Right lobe of liver (tissue), 6 donors: Measurements from ENCODE around the gene PAX5. TPM values are rescaled to one million over a fixed set of nuclear protein-coding genes. Genes with fewer than 3 reads are reported as not detected.
A peak's percentile ranks its signal among the peaks of the same experiment; 100 is the strongest.

Source experiments
- ATAC-seq, 4 donors: fragments of 200-7000 bp; cut with Tn5 transposase; one replicate each; pipeline ENCODE4 v1.9.1; 2020; ENCODE audit warnings: mild to moderate bottlenecking in 4 of 4, moderate library complexity in 4 of 4
- DNase-seq, 3 donors: peaks; one replicate each; pipeline ENCODE4 v3.0.0-alpha.2; 2020
- H3K27ac ChIP-seq, 3 donors: fragments of 200-600 bp; one replicate each; pipeline ENCODE4 v1.8.0; 2022
- H3K27me3 ChIP-seq, 2 donors: fragments of 200-600 bp; one replicate each; pipeline ENCODE4 v1.8.0; 2022
- H3K36me3 ChIP-seq, 4 donors: fragments of 200-600 bp; sonication (generic) in 1 of 4; one replicate each; pipeline versions ENCODE4 v1.5.1 to v1.8.0; 2017 to 2022; ENCODE audit warnings: control low read depth in 1 of 4
- H3K4me1 ChIP-seq, 4 donors: fragments of 200-600 bp; sonication (generic) in 1 of 4; one replicate each; pipeline versions ENCODE4 v1.5.1 to v1.8.0; 2017 to 2022; ENCODE audit warnings: control low read depth in 1 of 4
- H3K4me3 ChIP-seq, 3 donors: fragments of 200-600 bp; one replicate each; pipeline ENCODE4 v1.8.0; 2022
- H3K9me3 ChIP-seq, 4 donors: fragments of 200-600 bp; sonication (generic) in 1 of 4; one replicate each; pipeline versions ENCODE4 v1.5.1 to v1.8.0; 2017 to 2022; ENCODE audit warnings: control low read depth in 1 of 4
- CTCF ChIP-seq, 4 donors: fragments of 200-600 bp in 3 of 4; fragments of 450-650 bp in 1 of 4; IDR thresholded peaks; one replicate each; pipeline versions ENCODE4 v1.5.1 to v1.8.0; 2016 to 2022; ENCODE audit warnings: antibody characterized with exemption in 4 of 4, mild to moderate bottlenecking in 2 of 4
- POLR2A ChIP-seq: fragments of 450-650 bp; IDR thresholded peaks from one replicate; pipeline ENCODE4 v1.6.1; 2017; ENCODE audit warnings: antibody characterized with exemption, mild to moderate bottlenecking
- WGBS: methylation state at CpG from one replicate; pipeline ENCODE4 v1.1.6; 2018; ENCODE audit warnings: low coverage, low lambda C conversion rate; ENCODE audit not compliant: insufficient coverage; ENCODE audit errors: missing lambda C conversion rate; 5-methylcytosine and 5-hydroxymethylcytosine counted together
- intact Hi-C, 2 donors: fragments of 100-400 bp; cut with DNase I; formaldehyde crosslinking; loops; one replicate each; pipeline versions ENCODE4 v1.11.2 to v1.14.1; 2022
- total RNA-seq, 6 experiments: library from RNA; depleted of rRNA in 2 of 6; stranded (reverse); fragments of >200 nt in 2 of 6; fragmentation: NEBNext Ultra II Directional in 3 of 6; extraction: Animal tissue kit (Norgen Biotek cat#: 25700) in 3 of 6; gene quantifications; one replicate each; pipeline versions ENCODE4 v1.1.0 to v1.2.4, GENCODE V29; 2016 to 2023
- donor health status: DM: no; HTN: yes; CAD: no.
- donor health status: DM: no; HTN: no; CAD: no.
- donor health status: DM: no; HTN: no; CAD: no.
- donor health status: DM: no; HTN: yes; CAD: no.
- donor health status: DM: no; HTN: yes; CAD: no.

Gene PAX5
- total RNA-seq, 6 experiments from 2014 or later: 0.12 to 0.18 TPM; not detected in 4

DNA sequence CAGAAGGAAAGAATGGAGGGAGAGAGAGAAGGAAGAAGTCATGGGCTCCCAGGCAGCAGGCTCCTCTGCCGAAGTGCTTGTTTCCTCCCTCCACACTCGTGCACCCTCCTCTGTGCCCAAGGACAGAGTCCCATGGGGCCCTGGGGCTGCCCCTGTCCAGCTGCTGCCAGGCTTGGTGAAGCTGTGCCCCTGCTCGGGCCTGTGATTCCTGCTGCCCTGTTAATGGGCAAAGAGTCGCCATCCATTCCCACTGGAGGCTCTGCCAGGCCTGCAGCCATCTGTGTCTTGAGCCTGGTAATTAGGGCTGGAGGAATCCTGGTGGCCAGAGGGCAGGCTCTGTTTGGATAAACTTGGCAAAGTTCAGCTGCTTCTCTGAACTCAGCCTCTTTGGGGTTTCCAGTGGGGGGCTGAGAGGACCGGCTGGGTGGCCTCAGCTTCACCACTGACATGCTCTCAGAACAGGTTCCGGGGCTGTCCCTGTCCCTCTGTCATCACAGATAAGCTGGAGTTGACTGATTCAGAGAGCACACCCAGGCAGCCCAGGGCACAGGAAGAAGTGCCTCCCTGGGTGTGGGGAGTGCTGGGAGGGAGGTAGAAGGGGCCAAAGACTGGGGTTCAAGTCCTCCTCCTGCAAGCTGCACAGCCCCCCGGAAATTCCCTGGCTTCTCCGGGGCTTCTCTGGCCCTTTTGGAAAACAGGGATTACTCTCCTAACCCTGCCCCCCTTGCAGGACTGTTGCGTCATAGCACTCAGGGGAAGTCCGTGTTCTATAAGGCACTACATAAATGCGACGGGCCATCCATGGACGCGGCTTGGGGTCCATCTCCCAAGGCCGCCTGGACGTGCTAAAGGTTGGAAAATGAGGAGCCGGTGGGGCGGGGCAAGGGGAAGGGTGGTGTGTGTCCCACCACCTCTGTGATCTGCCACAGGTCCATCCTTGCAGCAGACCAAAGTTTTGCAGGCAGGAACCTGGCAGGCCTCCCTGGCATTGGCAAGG lies 154.8 kb downstream of the PAX5 start:
- Histone ChIP-seq H3K4me3 (no peak overlapping the region), H3K9me3 (no peaks in the 10 kb centered on the region), H3K36me3 (no peaks in the 10 kb centered on the region), H3K27ac (no peak overlapping the region), H3K27me3 (no peaks in the 10 kb centered on the region), H3K4me1 (no peaks in the 10 kb centered on the region)
- 50% methylated on average over 13 of the region's 18 CpGs for WGBS
- TF ChIP-seq CTCF (IDR thresholded peaks at IDR 0.05): no peak
- no peak for TF ChIP-seq POLR2A
- intact Hi-C loops: loop anchor here in 1 of 2 donors (10.0 kb wide), 1 partner anchor 116 kb away; no protein-coding TSS in a partner anchor
- ATAC-seq (peak in 1 of 4 donors; percentile 46), DNase-seq (peak in 1 of 3 donors; percentile 48)

- intact Hi-C loops: loop anchor here in 1 of 2 donors (10.0 kb wide), 1 partner anchor 118 kb away; no protein-coding TSS in a partner anchor
Measured at GRCh38 chr9:36877239-36877638, 156.8 kb downstream of the PAX5 start.

DNA sequence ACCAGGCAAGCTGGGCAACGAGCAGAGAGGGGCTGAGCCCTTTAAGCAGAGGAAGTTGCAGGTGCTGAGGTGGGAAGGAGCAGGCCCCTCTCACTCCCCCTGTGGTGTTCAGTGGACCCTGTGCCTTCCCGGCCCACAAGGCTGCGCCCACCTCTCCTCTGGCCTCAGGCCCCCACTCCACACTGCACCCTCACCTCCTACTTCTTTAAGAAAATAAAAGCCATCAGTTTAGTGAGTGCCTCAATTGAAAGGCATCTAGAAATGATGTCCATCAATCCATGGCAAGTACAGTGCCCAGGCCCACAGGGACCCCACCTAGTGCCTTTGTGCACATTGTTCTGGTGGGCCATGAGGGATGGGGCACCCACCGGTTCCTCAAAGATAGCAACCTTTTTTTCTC lies 158.0 kb downstream of the PAX5 start:
- no peak overlapping the region for H3K4me3 ChIP-seq
- TF ChIP-seq POLR2A (no peak), CTCF (IDR thresholded peaks at IDR 0.05) (no peak)
- intact Hi-C loops: loop anchor here in 1 of 2 donors (10.0 kb wide), 1 partner anchor 119 kb away; no protein-coding TSS in a partner anchor
- no peak overlapping the region for H3K27ac ChIP-seq
- H3K9me3 ChIP-seq: no peaks in the 10 kb centered on the region
- DNase-seq (peak in 1 of 3 donors; percentile 27), ATAC-seq (no peak)
- no peaks in the 10 kb centered on the region for H3K4me1 ChIP-seq
- H3K27me3 ChIP-seq: no peaks in the 10 kb centered on the region
- 50% methylated on average over 1 of the region's 4 CpGs for whole genome bisulfite sequencing
- no peaks in the 10 kb centered on the region for H3K36me3 ChIP-seq

More at GRCh38 chr9:36877239-36877638, 156.8 kb downstream of the PAX5 start:
- Histone ChIP-seq H3K4me3 (no peak overlapping the region), H3K27me3 (no peaks in the 10 kb centered on the region), H3K36me3 (no peaks in the 10 kb centered on the region), H3K27ac (no peak overlapping the region), H3K4me1 (no peaks in the 10 kb centered on the region), H3K9me3 (no peaks in the 10 kb centered on the region)
- TF ChIP-seq CTCF (IDR thresholded peaks at IDR 0.05): no peak
- TF ChIP-seq POLR2A: no peak
- peak in 1 of 3 donors; percentile 24 for DNase-seq
- ATAC-seq: no peak
- WGBS: 57% methylated on average over 1 of the region's 6 CpGs

GRCh38 chr9:36874921-36875320 lies 159.1 kb downstream of the PAX5 start:
- WGBS: 75% methylated on average over 3 of the region's 6 CpGs
- intact Hi-C loops: loop anchor here in 1 of 2 donors (10.0 kb wide), 1 partner anchor 120 kb away; no protein-coding TSS in a partner anchor
- no peaks in the 10 kb centered on the region for H3K36me3 ChIP-seq
- ATAC-seq (no peak), DNase-seq (peak in 1 of 3 donors; percentile 27)
- no peaks in the 10 kb centered on the region for H3K4me1 ChIP-seq
- TF ChIP-seq CTCF (IDR thresholded peaks at IDR 0.05) (no peak), POLR2A (no peak)
- H3K27me3 ChIP-seq: no peaks in the 10 kb centered on the region
- no peaks in the 10 kb centered on the region for H3K9me3 ChIP-seq
- H3K4me3 ChIP-seq: no peak overlapping the region
- no peak overlapping the region for H3K27ac ChIP-seq
